Liver (tissue), 9 donors: ENCODE measurements around the gene DIPK1B. TPM values are rescaled to one million over a fixed set of nuclear protein-coding genes. Genes with fewer than 3 reads are reported as not detected.

Experiments used
- DNase-seq: peaks from one replicate; pipeline ENCODE4 v3.0.0-alpha.2; 2017; ENCODE audit warnings: low spot score
- H3K27ac ChIP-seq, 2 donors: one replicate each; pipeline ENCODE4 v1.7.0; 2013; ENCODE audit warnings: inconsistent platforms in 2 of 2, low read length in 2 of 2, control low read depth in 1 of 2, low read depth in 1 of 2, mild to moderate bottlenecking in 1 of 2
- H3K27me3 ChIP-seq, 4 donors: one replicate each; pipeline versions ENCODE4 v1.6.1 to v1.7.0; 2013; ENCODE audit warnings: low read length in 3 of 4, inconsistent platforms in 1 of 4, mild to moderate bottlenecking in 1 of 4, moderate library complexity in 1 of 4; ENCODE audit not compliant: control insufficient read depth in 4 of 4, insufficient read depth in 4 of 4
- H3K36me3 ChIP-seq, 4 donors: one replicate each; pipeline versions ENCODE4 v1.6.1 to v1.7.0; 2013; ENCODE audit warnings: low read length in 3 of 4, mild to moderate bottlenecking in 3 of 4, low read depth in 1 of 4, moderate library complexity in 1 of 4; ENCODE audit not compliant: control insufficient read depth in 4 of 4, insufficient read depth in 3 of 4
- H3K4me1 ChIP-seq, 4 donors: one replicate each; pipeline versions ENCODE4 v1.6.1 to v1.7.0; 2013; ENCODE audit warnings: low read length in 3 of 4, mild to moderate bottlenecking in 3 of 4, moderate library complexity in 1 of 4; ENCODE audit not compliant: control insufficient read depth in 4 of 4, insufficient read depth in 4 of 4
- H3K4me3 ChIP-seq, 3 donors: one replicate each; pipeline versions ENCODE4 v1.6.1 to v1.7.0; 2013; ENCODE audit warnings: low read length in 3 of 3, control low read depth in 1 of 3, low read depth in 1 of 3, mild to moderate bottlenecking in 1 of 3
- H3K9ac ChIP-seq, 2 donors: one replicate each; pipeline ENCODE4 v1.7.0; 2013; ENCODE audit warnings: low read length in 2 of 2, mild to moderate bottlenecking in 2 of 2, moderate library complexity in 2 of 2, control low read depth in 1 of 2, low read depth in 1 of 2
- H3K9me3 ChIP-seq, 4 donors: one replicate each; pipeline versions ENCODE4 v1.6.1 to v1.7.0; 2013; ENCODE audit warnings: low read length in 3 of 4; ENCODE audit not compliant: control insufficient read depth in 4 of 4
- ATF3 ChIP-seq: IDR thresholded peaks from 2 replicates; pipeline ENCODE4 v1.6.1; 2016; ENCODE audit warnings: antibody characterized with exemption
- CTCF ChIP-seq: fragments of 150-350 bp; IDR thresholded peaks from 2 replicates; pipeline ENCODE4 v1.5.1; 2017; ENCODE audit warnings: improper control_type of control experiment, low read depth, low read length; ENCODE audit not compliant: missing input control
- EGR1 ChIP-seq, 2 donors: IDR thresholded peaks; 2 replicates each; pipeline ENCODE4 v1.6.1; 2016 to 2018; ENCODE audit warnings: antibody characterized with exemption in 2 of 2, low read depth in 2 of 2
- FOXA1 ChIP-seq: IDR thresholded peaks from 2 replicates; pipeline ENCODE4 v1.6.1; 2016; ENCODE audit warnings: antibody characterized with exemption
- FOXA2 ChIP-seq: IDR thresholded peaks from 2 replicates; pipeline ENCODE4 v1.6.1; 2016; ENCODE audit warnings: antibody characterized with exemption
- GABPA ChIP-seq, 2 donors: IDR thresholded peaks in 1 of 2; conservative IDR thresholded peaks in 1 of 2; 2 replicates each; pipeline ENCODE4 v1.6.1; 2016; ENCODE audit warnings: antibody characterized with exemption in 2 of 2, mild to moderate bottlenecking in 1 of 2, moderate library complexity in 1 of 2
- HNF4A ChIP-seq, 2 donors: conservative IDR thresholded peaks; 2 replicates each; pipeline ENCODE4 v1.6.1; 2016; ENCODE audit warnings: antibody characterized with exemption in 2 of 2, mild to moderate bottlenecking in 2 of 2
- HNF4G ChIP-seq: IDR thresholded peaks from 2 replicates; pipeline ENCODE4 v1.6.1; 2016; ENCODE audit warnings: antibody characterized with exemption
- JUND ChIP-seq, 2 donors: IDR thresholded peaks; 2 replicates each; pipeline ENCODE4 v1.6.1; 2016; ENCODE audit warnings: antibody characterized with exemption in 2 of 2
- MAX ChIP-seq: IDR thresholded peaks from 2 replicates; pipeline ENCODE4 v1.6.1; 2016; ENCODE audit warnings: antibody characterized with exemption
- NR2F2 ChIP-seq: IDR thresholded peaks from 2 replicates; pipeline ENCODE4 v1.6.1; 2016; ENCODE audit warnings: antibody characterized with exemption
- RAD21 ChIP-seq, 2 donors: IDR thresholded peaks; 2 replicates each; pipeline ENCODE4 v1.6.1; 2016; ENCODE audit warnings: antibody characterized with exemption in 2 of 2, mild to moderate bottlenecking in 2 of 2
- REST ChIP-seq: IDR thresholded peaks from 2 replicates; pipeline ENCODE4 v1.6.1; 2016; ENCODE audit warnings: antibody characterized with exemption, mild to moderate bottlenecking
- RXRA ChIP-seq, 2 donors: IDR thresholded peaks; 2 replicates each; pipeline ENCODE4 v1.6.1; 2017 to 2018; ENCODE audit warnings: antibody characterized with exemption in 2 of 2, mild to moderate bottlenecking in 1 of 2
- SP1 ChIP-seq: IDR thresholded peaks from 2 replicates; pipeline ENCODE4 v1.6.1; 2018; ENCODE audit warnings: antibody characterized with exemption, mild to moderate bottlenecking
- TAF1 ChIP-seq: conservative IDR thresholded peaks from 2 replicates; pipeline ENCODE4 v1.6.1; 2016; ENCODE audit warnings: antibody characterized with exemption, mild to moderate bottlenecking
- YY1 ChIP-seq: IDR thresholded peaks from 2 replicates; pipeline ENCODE4 v1.6.1; 2016; ENCODE audit warnings: antibody characterized with exemption, mild to moderate bottlenecking
- ZBTB33 ChIP-seq: IDR thresholded peaks from 2 replicates; pipeline ENCODE4 v1.6.1; 2016; ENCODE audit warnings: antibody characterized with exemption
- WGBS: extraction: QIAGEN DNeasy Blood & Tissue Kit; methylation state at CpG from one replicate; pipeline ENCODE4 v1.1.7; 2013; 5-methylcytosine and 5-hydroxymethylcytosine counted together
- polyA plus RNA-seq, 2 donors: library from polyadenylated mRNA; stranded (reverse) in 1 of 2; unstranded in 1 of 2; fragments of 200-250 nt in 1 of 2; fragments of >200 nt in 1 of 2; fragmentation: Nextera tagmentation in 1 of 2; extraction: Ambion mirVana in 1 of 2; gene quantifications; one replicate each; pipeline versions ENCODE4 v1.2.1 to v1.2.3, GENCODE V29; 2013 to 2015
- total RNA-seq, 2 donors: library from RNA; depleted of rRNA; stranded (reverse); fragments of >200 nt; gene quantifications; one replicate each; pipeline ENCODE4 v1.2.3, GENCODE V29; 2014
- donor health status: healthy.
- donor health status: healthy.
- donor health status: healthy.
- donor health status: healthy.
- donor health status: healthy.

The DIPK1B gene
- total and polyA plus RNA-seq, 4 donors, result 2.3 to 19.7 (median 5.2) TPM

- 85% methylated on average over 9 of the region's 9 CpGs for WGBS
- Histone ChIP-seq H3K9ac (no peak overlapping the region), H3K27ac (no peak overlapping the region), H3K4me1 (no peaks in the 10 kb centered on the region), H3K36me3 (no peaks in the 10 kb centered on the region), H3K27me3 (no peaks in the 10 kb centered on the region), H3K4me3 (no peak overlapping the region), H3K9me3 (no peaks in the 10 kb centered on the region)
- no peak for TF ChIP-seq HNF4G
- no peak for DNase-seq
Measured at GRCh38 chr9:136759001-136759400, 46.6 kb downstream of the DIPK1B start.

- DNase-seq, result no peak
- H3K27me3 ChIP-seq, result no peaks in the 10 kb centered on the region
- H3K36me3 ChIP-seq, result no peaks in the 10 kb centered on the region
- H3K27ac ChIP-seq, result no peak overlapping the region
- 91% methylated on average over 27 of the region's 27 CpGs for WGBS
- no peak for TF ChIP-seq RAD21 (IDR thresholded peaks at IDR 0.05)
- TF ChIP-seq ZBTB33, result no peak
- no peak for TF ChIP-seq FOXA1
- TF ChIP-seq CTCF, result no peak
- TF ChIP-seq SP1, result no peak
- no peak for TF ChIP-seq HNF4G
- no peak for TF ChIP-seq HNF4A (conservative IDR thresholded peaks at IDR 0.05)
- TF ChIP-seq GABPA (IDR thresholded peaks at IDR 0.05 in 1 of 2, conservative IDR thresholded peaks at IDR 0.05 in 1 of 2), result no peak
- no peak for TF ChIP-seq RXRA (IDR thresholded peaks at IDR 0.05)
- TF ChIP-seq FOXA2, result no peak
- no peak for TF ChIP-seq TAF1
- no peak for TF ChIP-seq ATF3
- no peak for TF ChIP-seq MAX
- no peak for TF ChIP-seq EGR1 (IDR thresholded peaks at IDR 0.05; ENCODE audit: low read depth in 2 of 2)
- TF ChIP-seq REST, result no peak
- TF ChIP-seq NR2F2, result no peak
- TF ChIP-seq YY1, result no peak
- no peak for TF ChIP-seq JUND (IDR thresholded peaks at IDR 0.05)
- no peaks in the 10 kb centered on the region for H3K9me3 ChIP-seq
- no peak overlapping the region for H3K9ac ChIP-seq
- H3K4me1 ChIP-seq, result no peaks in the 10 kb centered on the region
- H3K4me3 ChIP-seq, result no peak overlapping the region
Measured at GRCh38 chr9:136759436-136760325, 47.3 kb downstream of the DIPK1B start.
